Neural cell (in vitro differentiated cells): Measurements from ENCODE around the gene MRPS33.

Experiments used
- CTCF ChIP-seq: fragments of 450-650 bp; IDR thresholded peaks from 2 replicates; pipeline ENCODE4 v1.5.1; 2014; ENCODE audit warnings: antibody characterized with exemption, mild to moderate bottlenecking, moderate library complexity; ENCODE audit not compliant: poor library complexity, severe bottlenecking
- POLR2AphosphoS5 ChIP-seq: IDR thresholded peaks from 2 replicates; pipeline ENCODE4 v1.6.1; 2012
- TAF1 ChIP-seq: IDR thresholded peaks from 2 replicates; pipeline ENCODE4 v1.6.1; 2012; ENCODE audit warnings: low read depth

DNA sequence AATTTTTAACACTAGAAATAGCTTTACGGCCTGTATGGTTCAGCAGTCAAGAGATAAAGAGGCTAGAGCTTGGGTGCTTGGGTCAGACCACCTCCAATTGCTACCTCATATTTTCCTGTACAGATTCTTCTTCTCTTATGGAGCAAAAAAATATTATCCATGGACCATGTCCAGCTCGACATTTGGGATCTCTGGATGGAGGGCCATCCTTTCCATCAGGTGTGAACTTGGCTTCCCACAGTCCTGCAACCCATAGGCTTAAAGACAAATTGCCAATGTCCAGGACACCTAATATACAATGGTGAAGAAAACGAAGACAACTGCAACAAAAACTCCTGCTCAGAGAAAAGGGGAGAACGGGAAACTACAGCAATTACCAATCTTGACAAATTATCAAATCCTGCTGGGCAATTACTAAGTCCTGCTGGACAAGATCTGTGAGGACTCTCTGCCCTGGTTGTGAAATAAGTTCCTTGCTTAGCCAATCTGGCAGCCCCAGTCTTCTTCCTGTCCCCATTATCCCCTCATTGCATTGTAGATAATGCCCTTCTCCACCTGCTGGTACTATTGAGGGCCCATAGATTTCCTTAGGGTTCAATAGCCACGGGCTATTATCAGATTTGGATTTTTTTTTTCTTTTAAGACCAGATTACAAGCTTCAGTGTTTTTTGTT is 48.1 kb downstream of the MRPS33 start:
- TF ChIP-seq CTCF (no peak), POLR2AphosphoS5 (no peak), TAF1 (no peak)
